Activated naive CD8-positive, alpha-beta T cell treated with anti-CD3 and anti-CD28 coated beads for 36 hours (primary cell): ENCODE data around the gene KRT6C. TPM values are rescaled to one million over a fixed set of nuclear protein-coding genes. Genes with fewer than 3 reads are reported as not detected.

ENCODE experiments used
- total RNA-seq, 2 experiments: library from RNA; stranded (reverse); gene quantifications; one replicate each; pipeline ENCODE4 v1.2.3, GENCODE V29; 2021

KRT6C gene
- total RNA-seq, 2 experiments from 2014 or later, result not detected

Other genes starting within 250 kb of the KRT6C start
- gene KRT7, start 240.6 kb downstream of the KRT6C start, total RNA-seq, result 1 to 10 TPM; 2.4 to 6.5 TPM
- gene KRT86, start 199.2 kb downstream of the KRT6C start, total RNA-seq, result not detected
- not detected for gene KRT81, start 182.3 kb downstream of the KRT6C start, total RNA-seq
- gene KRT83, start 152.4 kb downstream of the KRT6C start, total RNA-seq, result not detected
- gene KRT85, start 106.3 kb downstream of the KRT6C start, total RNA-seq, result not detected
- not detected for gene KRT84, start 88.2 kb downstream of the KRT6C start, total RNA-seq
- not detected for gene KRT82, start 67.5 kb downstream of the KRT6C start, total RNA-seq
- gene KRT75, start 39.4 kb downstream of the KRT6C start, total RNA-seq, result not detected
- gene KRT6B, start 21.7 kb downstream of the KRT6C start, total RNA-seq, result not detected
- gene KRT6A, start 19.5 kb upstream of the KRT6C start, total RNA-seq, result not detected
- gene KRT5, start 46.6 kb upstream of the KRT6C start, total RNA-seq, result not detected
- gene KRT71, start 79.3 kb upstream of the KRT6C start, total RNA-seq, result not detected
- gene KRT74, start 100.0 kb upstream of the KRT6C start, total RNA-seq, result not detected
- gene KRT72, start 127.7 kb upstream of the KRT6C start, total RNA-seq, result under 1 TPM in 1 of 2 experiments, not detected in 1; 0.12 TPM
- gene KRT73, start 144.8 kb upstream of the KRT6C start, total RNA-seq, result under 1 TPM; 0.14 to 0.29 TPM
- gene KRT2, start 178.4 kb upstream of the KRT6C start, total RNA-seq, result not detected
- gene KRT1, start 206.6 kb upstream of the KRT6C start, total RNA-seq, result not detected
- not detected for gene KRT77, start 229.7 kb upstream of the KRT6C start, total RNA-seq